HepG2 (cell line): ENCODE data around the gene PRKN. TPM values are rescaled to one million over a fixed set of nuclear protein-coding genes. Genes with fewer than 3 reads are reported as not detected.
"Not testable (repeated sequence)": the region's sequence is repeated elsewhere in the genome, so short reads cannot be mapped to it uniquely, and the experiment has no call there.

ENCODE experiments used
- ATAC-seq: fragments of 200-7000 bp; cut with Tn5 transposase; 3 replicates; pipeline ENCODE4 v1.9.1; 2020; ENCODE audit warnings: mild to moderate bottlenecking, moderate library complexity
- BruUV-seq: library from RNA; stranded (reverse); fragments of 400-500 nt; replicated peaks from 2 replicates; lab custom pipeline; 2021; lab: Mats Ljungman, UMichigan
- CTCF ChIA-PET: fragments of 300-600 bp; formaldehyde crosslinking; extraction: SDS; loops from one replicate; lab custom pipeline; 2021; ENCODE audit warnings: low total read pairs, inconsistent platforms, low intra/inter-chr PET ratio; lab: Yijun Ruan, JAX
- POLR2A ChIA-PET: fragments of 350-600 bp; sonication (Branson Sonifier 250); formaldehyde crosslinking; loops from one replicate; lab custom pipeline; 2020; ENCODE audit warnings: antibody characterized with exemption, inconsistent platforms; lab: Yijun Ruan, JAX
- DNase-seq: peaks from one replicate; pipeline ENCODE4 v3.0.0-alpha.2; 2015; ENCODE audit warnings: low spot score
- FAIRE-seq: peaks from 3 replicates; lab custom pipeline; 2011; peaks lifted over from hg19 to GRCh38; lab: Jason Lieb, UNC
- H2AFZ ChIP-seq: one replicate; pipeline ENCODE4 v1.6.1; 2011; ENCODE audit warnings: low read length, inconsistent platforms
- H3K27ac ChIP-seq: fragments of 300-600 bp; 3 replicates; pipeline ENCODE4 v1.8.0; 2011; ENCODE audit warnings: mixed run types, mild to moderate bottlenecking, mixed read lengths, low read length, inconsistent platforms; ENCODE audit not compliant: insufficient read depth; ENCODE audit errors: extremely low read length
- H3K27me3 ChIP-seq, 2 experiments: fragments of 200-600 bp in 1 of 2; 2 replicates in 1 of 2; 3 replicates in 1 of 2; pipeline versions ENCODE4 v1.6.0 to v1.8.0; 2011; ENCODE audit warnings: low read length in 2 of 2, mild to moderate bottlenecking in 2 of 2, moderate library complexity in 2 of 2, inconsistent platforms in 1 of 2; ENCODE audit not compliant: insufficient read depth in 2 of 2, control insufficient read depth in 1 of 2
- H3K36me3 ChIP-seq, 2 experiments: fragments of 200-600 bp in 1 of 2; replicated peaks in 1 of 2; 2 replicates in 1 of 2; 3 replicates in 1 of 2; pipeline versions ENCODE4 v1.5.1 to v1.8.0; 2011; ENCODE audit warnings: low read length in 2 of 2, inconsistent platforms in 1 of 2; ENCODE audit not compliant: insufficient read depth in 2 of 2, control insufficient read depth in 1 of 2
- H3K4me1 ChIP-seq: 2 replicates; pipeline ENCODE4 v1.5.1; 2012; ENCODE audit warnings: low read length, inconsistent platforms; ENCODE audit not compliant: insufficient read depth
- H3K4me2 ChIP-seq: 2 replicates; pipeline ENCODE4 v1.6.0; 2011; ENCODE audit warnings: low read depth, low read length, inconsistent platforms
- H3K4me3 ChIP-seq, 3 experiments: fragments of 200-600 bp in 1 of 3; sonication (generic), shearing (Covaris generic) in 1 of 3; replicated peaks in 1 of 3; 2 replicates each; pipeline ENCODE4 v1.5.1; 2011 to 2016; ENCODE audit warnings: low read length in 3 of 3, inconsistent platforms in 2 of 3, low read depth in 2 of 3, mild to moderate bottlenecking in 2 of 3, control low read depth in 1 of 3, mixed read lengths in 1 of 3; ENCODE audit not compliant: insufficient read depth in 1 of 3
- H3K79me2 ChIP-seq: one replicate; pipeline ENCODE4 v1.6.1; 2011; ENCODE audit warnings: low read length, inconsistent platforms; ENCODE audit not compliant: insufficient read depth
- H3K9ac ChIP-seq: 2 replicates; pipeline ENCODE4 v1.6.0; 2011; ENCODE audit warnings: mild to moderate bottlenecking, low read depth, low read length, inconsistent platforms; ENCODE audit not compliant: insufficient read depth
- H3K9me3 ChIP-seq: 2 replicates; pipeline ENCODE4 v1.5.1; 2012; ENCODE audit warnings: mild to moderate bottlenecking, low read length
- H4K20me1 ChIP-seq: 2 replicates; pipeline ENCODE4 v1.6.0; 2011; ENCODE audit warnings: inconsistent platforms, mild to moderate bottlenecking, low read length, moderate library complexity; ENCODE audit not compliant: insufficient read depth
- CREB1 ChIP-seq, 2 experiments: fragments of 450-650 bp in 1 of 2; IDR thresholded peaks; 2 replicates each; pipeline ENCODE4 v1.6.1; 2016 to 2017; ENCODE audit warnings: control low read depth in 1 of 2, mild to moderate bottlenecking in 1 of 2, missing compliant biosample characterization in 1 of 2, missing genetic modification characterization in 1 of 2
- DNMT1 ChIP-seq: sonication (generic); formaldehyde crosslinking; IDR thresholded peaks from 2 replicates; pipeline ENCODE4 v1.5.1; 2020; ENCODE audit warnings: mild to moderate bottlenecking, missing genetic modification reagents
- ZNF770 ChIP-seq: sonication (generic); formaldehyde crosslinking; IDR thresholded peaks from 2 replicates; pipeline ENCODE4 v1.5.0; 2020; ENCODE audit warnings: mild to moderate bottlenecking, missing genetic modification reagents
- WGBS: methylation state at CpG from one replicate; pipeline ENCODE4 v1.1.6; 2017; ENCODE audit warnings: low lambda C conversion rate; 5-methylcytosine and 5-hydroxymethylcytosine counted together
- in situ Hi-C: cut with HindIII; loops from 2 replicates; pipeline ENCODE4 v1.10.0; 2017; ENCODE audit warnings: low pct_unique_long_range_greater_than_20kb; ENCODE audit not compliant: extremely low pct_ligation_motif_present
- intact Hi-C: fragments of 100-400 bp; cut with micrococcal nuclease; formaldehyde crosslinking; loops from one replicate; pipeline ENCODE4 v1.10.0; 2022; ENCODE audit not compliant: unreplicated experiment
- polyA plus RNA-seq, 8 experiments: library from polyadenylated mRNA; depleted of rRNA in 3 of 8; stranded (reverse) in 7 of 8; unstranded in 1 of 8; fragments of >200 nt; fragmentation: Illumina TruSeq in 4 of 8; extraction: Trizol in 4 of 8; gene quantifications; 2 replicates each; pipeline versions ENCODE4 v1.2.1 to v1.2.3, GENCODE V29; 2011 to 2016; ENCODE audit warnings: low read depth in 4 of 8, missing spikeins in 1 of 8, mixed read lengths in 1 of 8; ENCODE audit not compliant: insufficient read depth in 1 of 8
- total RNA-seq, 5 experiments: library from RNA; depleted of rRNA; stranded (reverse); fragments of >200 nt; fragmentation: Illumina TruSeq; extraction: Trizol; gene quantifications; 2 replicates each; pipeline ENCODE4 v1.2.3, GENCODE V29; 2016; ENCODE audit warnings: low read depth in 1 of 5

Gene PRKN
- total and polyA plus RNA-seq, 2 of the 13 experiments (the other 11 are each of a cell fraction or from before 2014, with no cell fraction given) = 0.31 to 0.44 TPM

- TF ChIP-seq ZNF770 (CRISPR knock-in tag) = no peak
Measured at GRCh38 chr6:161890133-161890831, 837.3 kb downstream of the PRKN start (continued).

- H3K79me2 ChIP-seq = no peaks in the 10 kb centered on the region
- no TSS peak for BruUV-seq
- no peaks in the 10 kb centered on the region for H3K9me3 ChIP-seq
- H2AFZ ChIP-seq = no peak overlapping the region
- intact Hi-C loops (no loop called here), in situ Hi-C loops (no loop called here)
- ChIA-PET CTCF (no interaction called here), POLR2A (no interaction called here)
- DNase-seq (no peak), ATAC-seq (no peak), FAIRE-seq (no peak)
- H3K36me3 ChIP-seq = no peaks in the 10 kb centered on the region
- no peaks in the 10 kb centered on the region for H4K20me1 ChIP-seq
- no peak overlapping the region for H3K4me3 ChIP-seq
- H3K27me3 ChIP-seq = no peaks in the 10 kb centered on the region; a peak in 1 of 5 replicates
- H3K27ac ChIP-seq = no peak overlapping the region
- TF ChIP-seq CREB1 (IDR thresholded peaks at IDR 0.05) (0 out of 2 replicates have a peak, but pooled peaks have one; percentile 13), CREB1 (CRISPR knock-in tag; IDR thresholded peaks at IDR 0.05) (no peak), DNMT1 (CRISPR knock-in tag) (no peak)
- H3K4me1 ChIP-seq = no peaks in the 10 kb centered on the region
- no peak overlapping the region for H3K9ac ChIP-seq
- WGBS = 45% methylated on average over 7 of the region's 7 CpGs
- H3K4me2 ChIP-seq = no peak overlapping the region
Measured at GRCh38 chr6:161889324-161889723, 838.2 kb downstream of the PRKN start.

- H3K36me3 ChIP-seq, H3K9me3 ChIP-seq, H3K4me2 ChIP-seq, CTCF ChIA-PET, intact Hi-C loops, H3K79me2 ChIP-seq, H2AFZ ChIP-seq, H3K4me3 ChIP-seq, H4K20me1 ChIP-seq, DNase-seq, H3K27ac ChIP-seq, in situ Hi-C loops, FAIRE-seq, H3K27me3 ChIP-seq, H3K9ac ChIP-seq, POLR2A ChIA-PET, H3K4me1 ChIP-seq, BruUV-seq, ATAC-seq: not testable (repeated sequence)
- 65% methylated on average over 9 of the region's 9 CpGs for WGBS
Measured at GRCh38 chr6:161886545-161886944, 841.0 kb downstream of the PRKN start.
